Liver (tissue), 3 donors: Measurements from ENCODE around the gene FRYL.

Experiments
- CTCF ChIP-seq: fragments of 150-350 bp; IDR thresholded peaks from 2 replicates; pipeline ENCODE4 v1.5.1; 2017; ENCODE audit warnings: improper control_type of control experiment, low read depth, low read length; ENCODE audit not compliant: missing input control
- FOXA1 ChIP-seq: IDR thresholded peaks from 2 replicates; pipeline ENCODE4 v1.6.1; 2016; ENCODE audit warnings: antibody characterized with exemption
- HNF4G ChIP-seq: IDR thresholded peaks from 2 replicates; pipeline ENCODE4 v1.6.1; 2016; ENCODE audit warnings: antibody characterized with exemption
- MAX ChIP-seq: IDR thresholded peaks from 2 replicates; pipeline ENCODE4 v1.6.1; 2016; ENCODE audit warnings: antibody characterized with exemption
- NR2F2 ChIP-seq: IDR thresholded peaks from 2 replicates; pipeline ENCODE4 v1.6.1; 2016; ENCODE audit warnings: antibody characterized with exemption
- RAD21 ChIP-seq, 2 donors: IDR thresholded peaks; 2 replicates each; pipeline ENCODE4 v1.6.1; 2016; ENCODE audit warnings: antibody characterized with exemption in 2 of 2, mild to moderate bottlenecking in 2 of 2
- YY1 ChIP-seq: IDR thresholded peaks from 2 replicates; pipeline ENCODE4 v1.6.1; 2016; ENCODE audit warnings: antibody characterized with exemption, mild to moderate bottlenecking
- donor health status: healthy.
- donor health status: healthy.

GRCh38 chr4:48449151-48449550 is 330.9 kb downstream of the FRYL start:
- TF ChIP-seq RAD21 (IDR thresholded peaks at IDR 0.05), result no peak
- no peak for TF ChIP-seq CTCF
- TF ChIP-seq YY1, result no peak
- no peak for TF ChIP-seq MAX
- no peak for TF ChIP-seq HNF4G
- TF ChIP-seq NR2F2, result no peak
- no peak for TF ChIP-seq FOXA1
